SK-N-MC (cell line): ENCODE measurements around the gene LRP3.

Experiments
- DNase-seq: peaks from one replicate; pipeline ENCODE4 v3.0.0-alpha.2; 2011; ENCODE audit warnings: low read depth, low spot score
- H3K27ac ChIP-seq: fragments of 200-600 bp; sonication (generic); 2 replicates; pipeline ENCODE4 v1.5.1; 2016; ENCODE audit warnings: mixed run types
- H3K36me3 ChIP-seq: fragments of 200-600 bp; sonication (generic); 2 replicates; pipeline ENCODE4 v1.6.1; 2017; ENCODE audit warnings: antibody characterized with exemption, low read length, mixed read lengths; ENCODE audit not compliant: insufficient read depth
- H3K4me3 ChIP-seq: fragments of 200-600 bp; sonication (generic); 2 replicates; pipeline ENCODE4 v1.5.1; 2016
- H3K9ac ChIP-seq: fragments of 200-600 bp; sonication (generic); 2 replicates; pipeline ENCODE4 v1.8.0; 2017; ENCODE audit warnings: mixed run types, mixed read lengths; ENCODE audit not compliant: insufficient read length
- H3K9me3 ChIP-seq: fragments of 200-600 bp; sonication (generic); 2 replicates; pipeline ENCODE4 v1.6.1; 2017; ENCODE audit warnings: low read depth, mild to moderate bottlenecking, antibody characterized with exemption, low read length, moderate library complexity, mixed read lengths
- EZH2 ChIP-seq: fragments of 200-600 bp; sonication (generic); IDR thresholded peaks from one replicate; pipeline ENCODE4 v1.6.1; 2017; ENCODE audit warnings: antibody characterized with exemption
- FOXP2 ChIP-seq: optimal IDR thresholded peaks from 2 replicates; pipeline ENCODE3; 2011; ENCODE audit warnings: mild to moderate bottlenecking, moderate library complexity; ENCODE audit not compliant: insufficient read depth; ENCODE audit errors: extremely low read length, control extremely low read depth
- POLR2AphosphoS5 ChIP-seq: IDR thresholded peaks from 2 replicates; pipeline ENCODE4 v1.6.1; 2012; ENCODE audit warnings: mild to moderate bottlenecking, low read depth, low read length, borderline replicate concordance

LRP3 gene

DNA sequence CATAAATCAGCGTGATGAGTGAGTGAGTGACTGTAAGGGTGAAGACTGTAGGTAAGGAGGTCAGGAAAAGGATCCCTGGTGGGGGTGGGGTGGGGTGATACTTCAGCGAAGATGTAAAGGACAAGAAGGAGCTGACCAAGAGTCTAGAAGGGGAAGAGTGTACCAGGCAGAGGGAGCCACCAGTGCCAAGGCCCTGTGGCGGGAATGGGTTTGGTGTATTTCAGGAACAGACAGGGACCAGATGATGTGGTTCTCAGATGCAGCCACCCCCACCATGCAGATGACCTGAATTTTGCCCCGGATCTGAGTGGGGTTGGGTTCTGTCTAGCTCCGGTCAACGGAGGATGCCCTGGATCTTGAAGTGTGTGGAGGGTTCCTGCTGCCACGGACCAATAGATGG, 61.7 kb downstream of the LRP3 start:
- Histone ChIP-seq H3K9me3 (no peaks in the 10 kb centered on the region), H3K9ac (no peak overlapping the region), H3K36me3 (no peaks in the 10 kb centered on the region), H3K27ac (no peak overlapping the region), H3K4me3 (no peak overlapping the region)
- no peak for DNase-seq
- TF ChIP-seq EZH2 (no peak), FOXP2 (no peak), POLR2AphosphoS5 (no peak)

- no peak overlapping the region for H3K4me3 ChIP-seq
- TF ChIP-seq POLR2AphosphoS5 (no peak), EZH2 (no peak), FOXP2 (no peak)
Measured at GRCh38 chr19:33256261-33256660, 62.1 kb downstream of the LRP3 start.

GRCh38 chr19:33257828-33258227, 63.7 kb downstream of the LRP3 start:
- Histone ChIP-seq H3K36me3 (no peaks in the 10 kb centered on the region), H3K27ac (no peak overlapping the region), H3K9me3 (no peaks in the 10 kb centered on the region), H3K9ac (no peak overlapping the region), H3K4me3 (no peak overlapping the region)
- DNase-seq, result no peak
- no peak for TF ChIP-seq FOXP2
- TF ChIP-seq EZH2, result no peak
- no peak for TF ChIP-seq POLR2AphosphoS5

More at GRCh38 chr19:33256261-33256660, 62.1 kb downstream of the LRP3 start:
- Histone ChIP-seq H3K9me3 (no peaks in the 10 kb centered on the region), H3K9ac (no peak overlapping the region), H3K36me3 (no peaks in the 10 kb centered on the region), H3K27ac (no peak overlapping the region)
- no peak for DNase-seq
